HL-60/S4 treated with retinoic acid at 250 ng/mL for 4 days and 3 days (cell line): ENCODE data around the gene WRAP53.

ENCODE experiments used
- in situ Hi-C: fragments of 300-500 bp; cut with MboI; formaldehyde crosslinking; loops from 2 replicates; pipeline ENCODE4 v1.7.0; 2022; ENCODE audit warnings: low sequenced_read_pairs

Gene WRAP53

DNA sequence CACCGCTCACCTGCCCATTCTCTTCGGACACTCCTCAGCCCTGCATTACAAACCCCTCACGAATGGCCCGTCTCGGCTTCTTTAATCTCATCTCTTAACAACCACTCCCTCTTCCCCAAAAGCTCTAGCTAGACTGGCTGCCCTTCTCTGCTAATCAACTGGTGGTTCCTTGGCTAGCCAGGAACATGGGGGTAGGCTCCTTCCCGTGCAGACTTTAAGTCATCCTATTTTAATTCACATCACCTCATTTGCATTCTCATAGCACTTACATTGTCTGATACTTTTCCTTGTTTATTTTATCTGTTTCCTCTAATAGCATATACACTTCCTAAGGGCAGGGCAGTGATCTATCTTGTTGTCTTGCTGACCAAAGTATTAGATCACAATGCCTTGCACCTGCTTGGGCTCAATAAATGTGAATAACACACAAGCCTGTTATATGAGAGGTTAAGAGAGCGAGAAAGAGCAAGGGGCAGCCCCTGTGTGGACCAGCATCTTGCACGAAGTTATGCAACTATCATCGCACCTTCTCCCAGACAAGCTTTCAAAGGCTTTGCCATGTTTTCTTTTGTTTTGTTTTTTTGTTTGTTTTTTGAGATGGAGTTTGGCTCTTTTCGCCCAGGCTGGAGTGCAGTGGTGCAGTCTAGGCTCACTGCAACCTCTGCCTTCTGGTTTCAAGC lies 10.7 kb upstream of the WRAP53 start:
- in situ Hi-C loops, result no loop called here

DNA sequence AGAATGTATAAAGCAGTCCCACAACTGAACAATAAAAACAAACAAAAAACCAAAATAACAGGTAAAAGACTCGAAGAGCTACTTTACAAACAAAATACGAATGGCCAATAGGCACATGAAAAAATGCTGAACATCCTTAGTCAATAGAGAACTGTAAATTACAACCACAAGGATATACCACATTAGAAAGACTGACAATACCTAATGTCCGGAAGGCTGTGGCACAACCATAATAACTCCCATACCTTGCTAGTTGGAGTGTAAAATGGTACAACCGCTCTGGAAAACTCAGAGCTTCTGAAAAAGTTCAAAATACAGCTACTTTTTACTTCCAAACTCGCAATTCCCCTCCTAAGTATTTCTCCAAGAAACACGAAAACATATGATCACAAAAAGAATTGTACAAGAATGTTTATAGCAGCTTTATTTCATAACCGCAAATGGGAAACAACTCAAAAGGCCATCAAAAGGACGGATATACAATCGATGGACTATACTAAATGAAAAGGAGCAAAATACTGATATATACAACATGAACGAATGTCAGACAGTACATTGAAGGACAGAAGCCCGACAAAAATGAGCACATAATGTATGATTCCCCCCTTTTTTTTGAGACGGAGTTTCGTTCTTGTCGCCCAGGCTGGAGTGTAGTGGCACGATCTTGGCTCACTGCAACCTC lies 3.3 kb upstream of the WRAP53 start:
- in situ Hi-C loops, result no loop called here

DNA sequence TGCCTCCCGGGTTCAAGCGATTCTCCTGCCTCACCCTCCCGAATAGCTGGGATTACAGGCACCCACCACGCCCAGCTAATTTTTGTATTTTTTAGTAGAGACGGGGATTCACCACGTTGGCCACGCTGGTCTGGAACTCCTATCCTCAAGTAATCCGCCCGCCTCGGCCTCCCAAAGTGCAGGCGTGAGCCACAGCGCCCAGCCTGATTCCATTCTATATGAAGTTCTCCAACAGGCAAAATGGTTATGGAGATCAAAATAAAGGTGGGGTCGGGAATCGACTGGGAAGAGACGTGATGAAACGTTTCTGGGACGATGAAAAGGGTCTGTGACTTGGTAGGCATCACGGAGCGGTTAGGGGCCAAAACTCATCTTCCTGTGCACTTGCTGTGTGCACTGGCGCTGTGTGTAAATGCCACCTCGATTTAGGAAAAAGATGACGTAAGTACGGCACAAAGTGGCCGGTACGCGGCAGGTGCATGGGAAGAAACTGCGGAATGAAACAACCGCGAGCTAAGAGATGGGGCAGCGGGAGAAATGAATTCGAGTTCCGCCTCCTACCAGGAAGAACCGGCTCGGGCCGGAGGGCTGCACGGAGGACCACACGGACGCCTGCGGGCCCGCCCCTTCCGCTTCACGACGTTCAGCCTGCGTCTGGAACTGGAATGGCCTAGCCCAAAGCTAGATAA lies 2.6 kb upstream of the WRAP53 start:
- in situ Hi-C loops, result no loop called here

DNA sequence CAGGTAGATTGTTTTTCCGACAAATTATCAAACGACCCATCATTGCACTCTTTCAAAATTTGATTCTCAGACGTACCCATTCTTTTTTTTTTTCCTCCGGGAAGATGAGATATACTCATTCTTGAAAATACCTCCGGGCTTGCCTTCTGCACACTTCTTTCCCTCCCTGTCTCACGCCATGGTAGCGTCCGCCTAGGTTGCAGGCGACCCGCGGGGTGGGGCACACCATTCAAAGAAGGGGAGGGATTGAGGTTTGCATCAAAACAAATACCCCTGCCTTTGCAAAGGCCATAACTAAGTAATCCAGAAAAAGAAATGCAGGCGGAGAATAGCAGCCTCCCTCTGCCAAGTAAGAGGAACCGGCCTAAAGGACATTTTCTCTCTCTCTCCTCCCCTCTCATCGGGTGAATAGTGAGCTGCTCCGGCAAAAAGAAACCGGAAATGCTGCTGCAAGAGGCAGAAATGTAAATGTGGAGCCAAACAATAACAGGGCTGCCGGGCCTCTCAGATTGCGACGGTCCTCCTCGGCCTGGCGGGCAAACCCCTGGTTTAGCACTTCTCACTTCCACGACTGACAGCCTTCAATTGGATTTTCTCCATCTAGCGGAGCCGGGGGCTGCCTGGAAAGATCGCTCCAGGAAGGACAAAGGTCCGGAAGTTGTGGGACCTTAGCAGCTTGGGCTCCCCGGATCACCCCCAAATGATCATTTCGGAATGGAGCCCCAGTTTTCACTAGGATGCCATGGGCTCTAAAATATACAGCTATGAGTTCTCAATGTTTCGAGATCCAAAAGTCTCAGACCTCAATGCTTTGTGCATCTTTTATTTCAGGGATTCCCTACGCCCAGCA lies 1.8 kb upstream of the WRAP53 start:
- in situ Hi-C loops, result no loop called here

DNA sequence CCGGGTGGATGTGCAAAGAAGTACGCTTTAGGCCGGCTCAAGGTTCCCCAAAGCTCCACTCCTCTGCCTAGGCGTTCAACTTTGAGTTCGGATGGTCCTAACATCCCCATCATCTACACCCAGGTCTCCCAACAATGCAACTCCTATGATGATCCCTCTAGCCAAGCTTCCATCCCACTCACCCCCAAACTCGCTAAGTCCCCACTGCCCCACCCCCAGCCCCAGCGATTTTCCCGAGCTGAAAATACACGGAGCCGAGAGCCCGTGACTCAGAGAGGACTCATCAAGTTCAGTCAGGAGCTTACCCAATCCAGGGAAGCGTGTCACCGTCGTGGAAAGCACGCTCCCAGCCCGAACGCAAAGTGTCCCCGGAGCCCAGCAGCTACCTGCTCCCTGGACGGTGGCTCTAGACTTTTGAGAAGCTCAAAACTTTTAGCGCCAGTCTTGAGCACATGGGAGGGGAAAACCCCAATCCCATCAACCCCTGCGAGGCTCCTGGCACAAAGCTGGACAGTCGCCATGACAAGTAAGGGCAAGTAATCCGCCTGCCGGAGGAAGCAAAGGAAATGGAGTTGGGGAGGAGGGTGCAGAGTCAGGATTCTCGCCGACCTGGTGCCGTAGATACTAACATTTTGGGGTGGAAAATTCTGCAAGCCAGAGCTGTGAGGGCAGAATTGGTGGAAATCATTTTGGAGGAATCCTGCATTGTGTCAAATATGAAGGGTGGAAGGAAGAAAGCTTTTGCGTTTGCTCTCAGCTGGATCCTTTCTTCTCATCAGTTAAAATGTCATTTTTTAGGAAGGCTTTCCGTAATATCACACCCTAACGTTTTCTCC lies 987 bp upstream of the WRAP53 start, which contains the start of gene TP53:
TSS of gene TP53 (minus strand) at position 419 of the 836 bp plus-strand sequence. CDS start 10,896 bp downstream, outside the sequence.
- in situ Hi-C loops, result no loop called here

DNA sequence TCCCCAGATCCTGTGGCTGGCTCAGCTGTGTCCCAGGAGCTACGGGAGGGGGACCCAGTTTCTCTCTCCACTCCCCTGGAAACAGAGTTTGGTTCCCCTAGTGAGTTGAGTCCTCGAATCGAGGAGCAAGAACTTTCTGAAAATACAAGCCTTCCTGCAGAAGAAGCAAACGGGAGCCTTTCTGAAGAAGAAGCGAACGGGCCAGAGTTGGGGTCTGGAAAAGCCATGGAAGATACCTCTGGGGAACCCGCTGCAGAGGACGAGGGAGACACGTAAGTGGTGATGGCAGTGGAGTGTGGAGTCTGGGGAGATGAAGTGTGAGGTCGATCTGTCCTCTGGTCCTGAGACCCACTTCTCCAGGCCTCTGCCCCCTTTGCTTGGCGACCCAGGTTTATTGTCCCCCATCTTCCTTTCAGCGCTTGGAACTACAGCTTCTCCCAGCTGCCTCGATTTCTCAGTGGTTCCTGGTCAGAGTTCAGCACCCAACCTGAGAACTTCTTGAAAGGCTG lies 585 bp downstream of the WRAP53 start:
- in situ Hi-C loops, result no loop called here

DNA sequence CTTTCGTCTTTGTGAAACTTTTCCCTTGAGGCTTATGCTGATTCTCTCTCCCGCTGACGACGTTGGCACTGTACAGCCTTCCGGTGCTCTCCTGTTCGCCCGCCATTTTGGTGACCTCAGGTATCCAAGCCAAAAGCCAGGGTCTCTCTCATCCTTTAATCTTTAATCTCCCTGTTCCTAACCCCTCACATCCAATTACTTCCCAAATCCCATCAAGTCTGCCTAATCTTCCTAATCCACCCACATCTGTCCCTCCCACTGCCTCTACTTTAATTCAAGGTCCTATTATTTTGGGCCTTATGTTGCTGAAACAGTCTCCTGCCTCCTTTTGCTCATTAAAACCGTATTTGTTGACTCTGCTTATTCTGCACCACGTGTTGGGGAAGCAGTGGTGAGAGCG lies 7.3 kb downstream of the WRAP53 start:
- in situ Hi-C loops, result no loop called here

DNA sequence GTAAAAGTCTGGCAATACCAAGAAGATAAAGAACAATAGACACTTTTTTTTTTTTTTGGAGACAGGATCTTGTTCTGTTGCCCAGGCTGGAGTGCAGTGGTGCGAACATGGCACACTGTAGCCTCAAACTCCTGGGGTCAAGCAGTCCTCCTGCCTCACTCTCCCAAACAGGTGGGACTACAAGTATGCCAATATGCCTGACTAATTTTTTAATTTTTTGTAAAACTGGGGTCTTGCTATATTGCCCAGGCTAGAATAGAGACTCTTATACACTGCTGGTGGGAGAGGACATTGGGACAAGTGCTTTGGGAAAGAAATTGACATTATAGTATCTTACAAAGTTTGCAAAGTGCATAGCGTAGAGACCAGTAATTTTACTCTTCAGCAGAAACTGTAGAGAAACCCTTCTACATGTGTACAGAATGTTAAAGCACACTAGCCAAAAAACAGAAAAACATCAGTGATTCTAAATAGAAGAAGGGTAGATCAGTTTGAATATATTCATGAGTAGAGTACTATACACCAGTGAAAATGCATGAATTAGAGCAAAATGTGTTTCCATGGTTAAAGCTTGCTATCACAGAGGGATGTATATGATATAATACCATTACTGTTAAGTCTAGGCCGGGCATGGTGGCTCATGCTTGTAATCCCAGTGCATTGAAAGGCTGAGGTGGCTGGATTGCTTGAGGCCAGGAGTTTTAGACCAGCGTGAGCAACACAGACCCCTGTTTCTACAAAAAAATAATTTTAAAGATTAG lies 9.7 kb downstream of the WRAP53 start:
- in situ Hi-C loops, result no loop called here

DNA sequence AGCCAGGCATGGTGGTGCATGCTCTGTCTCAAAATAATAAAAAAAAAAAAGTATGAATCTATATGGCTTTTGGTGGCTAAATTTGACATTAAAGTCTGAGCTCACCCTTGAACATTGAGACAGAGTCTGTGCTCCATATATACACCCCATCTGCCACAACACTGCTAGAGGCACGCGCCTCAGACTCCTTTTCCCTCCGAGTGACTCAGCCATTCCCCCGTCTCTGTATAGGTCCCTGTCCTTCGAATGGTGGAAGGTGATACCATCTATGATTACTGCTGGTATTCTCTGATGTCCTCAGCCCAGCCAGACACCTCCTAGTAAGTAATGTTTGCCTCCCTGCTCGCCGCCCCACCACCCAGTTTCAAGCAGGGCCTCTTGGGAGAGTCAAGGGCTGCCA lies 12.2 kb downstream of the WRAP53 start:
- in situ Hi-C loops, result no loop called here

DNA sequence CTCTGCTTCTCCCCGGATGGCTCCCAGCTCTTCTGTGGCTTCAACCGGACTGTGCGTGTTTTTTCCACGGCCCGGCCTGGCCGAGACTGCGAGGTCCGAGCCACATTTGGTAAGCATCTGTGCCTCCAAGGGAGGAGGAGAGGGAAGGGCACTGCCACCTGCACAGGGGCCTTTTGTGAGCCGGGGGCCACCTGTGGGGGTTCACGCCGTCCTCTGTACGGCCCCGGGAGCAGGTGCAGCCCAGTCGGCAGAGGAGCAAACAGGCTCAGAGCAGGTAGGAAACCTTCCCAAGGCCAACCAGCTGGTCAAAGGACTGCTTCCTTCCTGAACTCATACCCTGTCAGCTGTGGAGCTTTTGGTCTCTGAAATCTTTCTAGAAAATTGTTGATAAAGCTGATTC lies 13.4 kb downstream of the WRAP53 start:
- in situ Hi-C loops, result no loop called here

DNA sequence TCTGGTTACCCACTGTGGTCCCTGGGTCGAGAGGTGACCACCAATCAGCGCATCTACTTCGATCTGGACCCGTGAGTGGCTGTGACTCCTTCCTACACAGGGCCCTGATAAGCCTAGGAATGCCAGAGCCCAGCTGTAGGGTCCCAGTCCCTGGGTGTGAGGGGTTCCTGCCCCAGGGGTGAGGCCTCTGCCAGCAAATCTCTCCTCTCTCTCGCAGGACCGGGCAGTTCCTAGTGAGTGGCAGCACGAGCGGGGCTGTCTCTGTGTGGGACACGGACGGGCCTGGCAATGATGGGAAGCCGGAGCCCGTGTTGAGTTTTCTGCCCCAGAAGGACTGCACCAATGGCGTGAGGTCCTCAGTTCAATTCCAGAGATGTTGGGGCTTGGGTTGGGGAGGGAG lies 14.5 kb downstream of the WRAP53 start:
- in situ Hi-C loops, result no loop called here

DNA sequence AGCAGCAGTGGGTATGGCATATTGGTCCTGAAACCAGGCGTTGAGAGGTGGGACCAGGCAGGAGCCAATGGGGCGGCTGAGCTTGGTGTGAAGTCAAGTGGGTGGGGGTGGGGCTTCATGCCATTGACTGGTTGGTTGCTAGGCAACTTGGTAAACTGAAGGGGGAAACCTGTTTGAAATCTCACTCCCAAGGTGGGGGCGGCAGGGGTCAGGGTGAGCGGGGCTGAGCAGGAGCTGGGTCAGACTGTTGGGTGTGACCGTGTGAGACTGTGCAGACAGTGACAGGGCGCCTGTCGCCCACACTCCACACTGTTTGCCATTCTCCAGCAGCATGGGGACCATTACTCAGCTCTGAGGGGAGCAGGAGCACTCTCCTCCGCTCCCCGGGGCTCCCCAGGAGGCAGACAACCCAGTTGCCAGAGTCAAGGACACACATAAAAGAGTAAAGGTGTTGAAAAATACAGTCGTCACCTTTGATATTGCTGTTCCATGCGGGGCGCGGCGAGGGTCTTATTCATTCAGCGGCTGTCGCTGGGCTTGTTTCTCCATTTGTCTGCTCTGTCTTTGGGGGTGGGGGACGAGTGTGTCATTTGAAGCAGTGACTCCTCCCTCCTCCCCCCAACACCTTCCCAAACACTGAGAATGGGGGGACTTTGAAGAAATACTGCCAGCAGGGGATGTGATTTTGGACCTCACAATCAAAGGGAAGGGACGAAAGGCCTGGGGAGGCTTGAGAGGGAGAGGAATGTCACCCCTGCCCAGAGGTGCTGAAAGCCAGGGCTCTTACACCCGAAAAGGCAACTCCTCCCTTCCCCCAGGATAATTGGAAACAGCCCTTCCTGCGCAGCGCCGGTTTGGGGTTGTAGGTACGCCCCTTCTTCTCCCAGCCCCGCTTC lies 15.6 kb downstream of the WRAP53 start:
- in situ Hi-C loops, result no loop called here

DNA sequence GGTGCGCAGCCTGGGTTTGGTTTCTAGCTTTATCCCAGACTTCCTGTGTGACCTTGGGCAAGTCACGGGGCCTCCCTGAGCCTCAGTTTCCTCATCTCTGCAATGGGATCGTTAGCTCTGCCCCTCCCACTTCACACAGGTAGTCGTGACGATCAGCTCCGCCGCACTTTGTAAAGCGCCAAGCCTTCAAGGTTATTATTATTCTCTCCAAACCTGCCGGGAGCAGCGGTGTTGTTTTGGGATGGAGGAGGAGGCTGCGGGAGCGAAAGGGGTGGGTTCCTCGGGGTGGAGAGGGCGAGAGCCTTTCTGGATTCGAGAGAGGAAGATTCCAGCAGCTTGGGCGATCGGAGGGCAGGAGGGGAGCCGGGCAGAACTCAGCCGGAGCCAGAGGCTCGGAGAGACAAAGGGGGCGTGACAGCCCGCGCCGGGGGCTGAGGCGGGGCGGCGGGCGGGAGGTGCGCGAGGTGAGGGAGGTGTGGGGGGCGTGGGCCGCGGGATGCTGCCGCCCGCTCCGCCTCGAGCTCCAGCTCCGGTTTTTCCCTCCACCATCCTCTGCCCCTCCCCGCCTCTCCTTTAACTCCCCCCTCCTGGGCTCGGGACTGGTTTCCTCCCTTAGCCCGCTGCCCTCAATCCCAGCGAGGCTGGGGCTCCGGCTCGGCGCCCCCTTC lies 16.5 kb downstream of the WRAP53 start, which contains the start of gene EFNB3:
TSS of gene EFNB3 (plus strand) at position 602 of the 668 bp plus-strand sequence. CDS start 397 bp downstream, outside the sequence.
- in situ Hi-C loops, result no loop called here

DNA sequence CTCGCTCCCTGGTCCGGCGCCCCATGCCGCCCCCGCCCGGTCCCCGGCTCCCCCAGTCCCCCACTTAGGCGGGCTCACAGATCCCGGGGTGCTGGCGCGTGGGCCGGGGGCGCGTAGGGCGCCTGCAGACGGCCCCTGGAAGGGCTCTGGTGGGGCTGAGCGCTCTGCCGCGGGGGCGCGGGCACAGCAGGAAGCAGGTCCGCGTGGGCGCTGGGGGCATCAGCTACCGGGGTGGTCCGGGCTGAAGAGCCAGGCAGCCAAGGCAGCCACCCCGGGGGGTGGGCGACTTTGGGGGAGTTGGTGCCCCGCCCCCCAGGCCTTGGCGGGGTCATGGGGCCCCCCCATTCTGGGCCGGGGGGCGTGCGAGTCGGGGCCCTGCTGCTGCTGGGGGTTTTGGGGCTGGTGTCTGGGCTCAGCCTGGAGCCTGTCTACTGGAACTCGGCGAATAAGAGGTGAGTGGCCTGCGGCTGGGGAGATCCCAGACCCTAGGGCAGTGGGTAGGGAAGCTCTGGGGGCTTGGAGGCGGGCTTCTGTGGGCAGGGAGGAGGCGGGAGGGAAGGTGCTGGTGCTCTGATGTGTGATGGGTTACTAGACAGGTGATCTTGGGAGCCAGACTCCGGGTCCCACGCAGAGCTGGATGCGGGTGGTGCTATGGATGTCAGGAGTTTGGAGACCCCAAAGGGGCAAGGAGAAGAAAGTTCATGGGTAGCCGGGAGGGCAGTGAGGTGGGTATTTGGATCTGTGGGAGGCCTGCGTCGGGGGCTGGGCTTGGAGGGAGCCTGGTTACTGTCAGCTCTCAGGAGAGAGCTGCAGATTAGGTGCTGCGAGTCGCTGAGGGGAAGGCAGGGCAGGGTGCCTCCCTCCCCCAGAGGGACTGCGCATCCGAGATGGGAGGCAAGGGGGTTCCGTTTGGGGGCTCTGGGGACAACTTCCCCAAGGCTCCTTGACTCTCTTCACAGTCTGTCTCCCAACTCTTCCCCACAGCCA lies 17.3 kb downstream of the WRAP53 start:
- in situ Hi-C loops, result no loop called here

DNA sequence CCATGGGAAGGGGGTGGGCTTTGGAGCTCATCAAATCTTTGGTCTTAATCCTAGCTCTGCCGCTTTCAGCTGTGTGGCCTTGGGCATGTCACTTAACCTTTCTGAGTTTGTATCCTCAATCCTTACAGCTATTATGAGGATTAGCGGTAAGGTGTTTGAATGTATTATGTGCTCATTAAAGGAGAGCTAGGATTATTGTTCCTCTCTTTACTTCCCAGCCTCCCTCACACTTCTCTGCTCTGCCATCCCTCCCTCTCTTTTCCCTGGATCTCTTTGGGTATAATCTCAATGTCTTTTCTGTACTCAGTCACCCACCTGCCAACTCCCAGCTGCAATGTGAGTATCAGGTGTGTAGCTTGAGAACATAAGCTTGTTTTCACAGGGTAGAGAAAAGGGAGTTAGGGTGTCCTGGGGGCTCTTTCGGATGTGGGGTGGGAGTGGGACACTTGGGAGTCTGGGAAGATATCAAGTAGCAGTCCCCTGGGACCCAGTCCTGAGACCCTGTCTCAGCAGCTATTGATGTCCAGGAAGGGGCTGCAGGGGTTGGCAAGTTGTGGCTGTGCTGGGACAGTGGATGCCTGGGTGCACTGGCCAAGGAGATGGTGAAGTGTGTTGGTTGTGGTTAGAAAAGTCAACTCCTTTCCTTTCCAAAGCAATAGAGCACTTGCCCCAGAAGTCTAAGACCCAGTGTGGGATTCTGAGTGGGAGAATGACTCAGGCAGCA lies 18.5 kb downstream of the WRAP53 start:
- in situ Hi-C loops, result no loop called here

DNA sequence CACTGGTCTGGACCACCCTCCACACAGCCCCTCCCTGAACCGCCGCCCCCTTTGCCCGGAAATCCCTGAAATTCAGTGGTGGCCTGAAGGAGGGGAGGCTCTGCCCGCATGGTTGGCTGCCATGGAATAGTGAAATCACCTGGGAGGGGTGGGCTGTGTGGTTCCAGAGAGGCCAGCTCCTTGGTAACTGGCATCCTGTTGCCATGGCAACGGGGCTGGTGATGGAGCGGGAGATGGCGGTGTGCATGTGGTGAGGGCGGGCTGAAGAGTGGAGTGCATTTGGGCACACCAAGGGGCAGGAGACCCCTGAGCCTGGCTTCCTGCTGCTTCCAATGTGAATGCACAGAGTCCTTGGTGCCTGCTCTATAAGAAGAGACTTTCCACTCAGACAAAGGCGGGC lies 19.2 kb downstream of the WRAP53 start:
- in situ Hi-C loops, result no loop called here
